Mesothelial cell of epicardium (in vitro differentiated cells): ENCODE data around the gene SLC15A5. TPM values are rescaled to one million over a fixed set of nuclear protein-coding genes. Genes with fewer than 3 reads are reported as not detected.

Experiments used
- DNase-seq, 2 experiments: peaks; one replicate each; pipeline ENCODE4 v3.0.0; 2021; ENCODE audit warnings: low spot score in 2 of 2; ENCODE audit not compliant: unreplicated experiment in 2 of 2
- H3K27ac Mint-ChIP-seq: 2 replicates; pipeline ENCODE4 v1.8.0; 2021; ENCODE audit warnings: mixed read lengths
- H3K27me3 Mint-ChIP-seq: 2 replicates; pipeline ENCODE4 v1.8.0; 2021; ENCODE audit warnings: low read depth, mixed read lengths
- H3K36me3 Mint-ChIP-seq: 2 replicates; pipeline ENCODE4 v1.8.0; 2021; ENCODE audit warnings: mixed read lengths
- H3K4me1 Mint-ChIP-seq: 2 replicates; pipeline ENCODE4 v1.8.0; 2021; ENCODE audit warnings: mixed read lengths
- H3K4me3 Mint-ChIP-seq: 2 replicates; pipeline ENCODE4 v1.8.0; 2021; ENCODE audit warnings: mild to moderate bottlenecking, moderate library complexity, mixed read lengths
- H3K9me3 Mint-ChIP-seq: 2 replicates; pipeline ENCODE4 v1.8.0; 2021; ENCODE audit warnings: mixed read lengths
- total RNA-seq: library from RNA; stranded (reverse); gene quantifications from 3 replicates; pipeline ENCODE4 v1.2.1, GENCODE V29; 2021
- TF ChIP-seq, protein P1 (sequence below): fragments of 200-600 bp; sonication (generic); IDR thresholded peaks from one replicate; pipeline ENCODE4 v1.5.0; 2021; ENCODE audit warnings: antibody characterized with exemption; ENCODE audit not compliant: unreplicated experiment

SLC15A5 gene
- total RNA-seq, 1 donor from 2014 or later, result not detected

DNA sequence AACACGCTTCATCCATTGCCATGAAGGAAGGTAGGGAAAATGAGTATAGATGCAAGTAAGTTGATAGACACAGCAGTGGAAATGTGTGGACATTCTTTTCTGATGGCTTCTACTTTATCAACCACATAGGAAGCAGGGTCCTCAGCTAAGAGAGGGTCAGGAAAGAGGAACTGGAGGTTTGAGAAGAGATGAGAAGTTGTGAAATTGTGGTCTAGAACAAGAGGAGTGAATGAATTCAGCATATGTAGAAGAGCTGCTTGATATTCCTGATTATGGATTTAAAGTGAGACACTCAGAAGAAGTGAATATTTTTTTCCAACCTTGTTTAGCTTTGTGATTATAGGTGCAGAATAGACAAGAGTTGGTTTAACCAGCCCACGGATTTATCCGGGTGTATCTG is 128.5 kb downstream of the SLC15A5 start:
- no peak for DNase-seq
- H3K27ac Mint-ChIP-seq, result no peak overlapping the region
- H3K36me3 Mint-ChIP-seq, result no peaks in the 10 kb centered on the region
- H3K4me3 Mint-ChIP-seq, result no peak overlapping the region
- H3K9me3 Mint-ChIP-seq, result no peaks in the 10 kb centered on the region
- H3K4me1 Mint-ChIP-seq, result peaks cover 4% of the 10 kb centered on the region
- TF ChIP-seq, protein P1, sequence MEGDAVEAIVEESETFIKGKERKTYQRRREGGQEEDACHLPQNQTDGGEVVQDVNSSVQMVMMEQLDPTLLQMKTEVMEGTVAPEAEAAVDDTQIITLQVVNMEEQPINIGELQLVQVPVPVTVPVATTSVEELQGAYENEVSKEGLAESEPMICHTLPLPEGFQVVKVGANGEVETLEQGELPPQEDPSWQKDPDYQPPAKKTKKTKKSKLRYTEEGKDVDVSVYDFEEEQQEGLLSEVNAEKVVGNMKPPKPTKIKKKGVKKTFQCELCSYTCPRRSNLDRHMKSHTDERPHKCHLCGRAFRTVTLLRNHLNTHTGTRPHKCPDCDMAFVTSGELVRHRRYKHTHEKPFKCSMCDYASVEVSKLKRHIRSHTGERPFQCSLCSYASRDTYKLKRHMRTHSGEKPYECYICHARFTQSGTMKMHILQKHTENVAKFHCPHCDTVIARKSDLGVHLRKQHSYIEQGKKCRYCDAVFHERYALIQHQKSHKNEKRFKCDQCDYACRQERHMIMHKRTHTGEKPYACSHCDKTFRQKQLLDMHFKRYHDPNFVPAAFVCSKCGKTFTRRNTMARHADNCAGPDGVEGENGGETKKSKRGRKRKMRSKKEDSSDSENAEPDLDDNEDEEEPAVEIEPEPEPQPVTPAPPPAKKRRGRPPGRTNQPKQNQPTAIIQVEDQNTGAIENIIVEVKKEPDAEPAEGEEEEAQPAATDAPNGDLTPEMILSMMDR, result no peak
- peaks cover 15% of the 10 kb centered on the region for H3K27me3 Mint-ChIP-seq

Other genes with a start within 250 kb of the SLC15A5 start
- 24.0 to 28.4 TPM (median 27.2 TPM) in 3 replicates for gene MGST1, start 70.0 kb upstream of the SLC15A5 start, total RNA-seq